Nephron progenitor cell (in vitro differentiated cells): ENCODE measurements around the gene TMSB10.
A peak's percentile ranks its signal among the peaks of the same experiment; 100 is the strongest.
"Not testable (repeated sequence)": the region's sequence is repeated elsewhere in the genome, so short reads cannot be mapped to it uniquely, and the experiment has no call there.

Experiments
- DNase-seq: peaks from one replicate; pipeline ENCODE4 v3.0.0; 2021
- H3K27ac Mint-ChIP-seq: 2 replicates; pipeline ENCODE4 v1.8.0; 2021; ENCODE audit warnings: mild to moderate bottlenecking, moderate library complexity, mixed read lengths
- H3K27me3 Mint-ChIP-seq: 2 replicates; pipeline ENCODE4 v1.8.0; 2021; ENCODE audit warnings: mild to moderate bottlenecking, low read depth, mixed read lengths; ENCODE audit not compliant: poor library complexity
- H3K36me3 Mint-ChIP-seq: 2 replicates; pipeline ENCODE4 v1.8.0; 2021; ENCODE audit warnings: low read depth, mixed read lengths
- H3K4me1 Mint-ChIP-seq: 2 replicates; pipeline ENCODE4 v1.8.0; 2021; ENCODE audit warnings: mixed read lengths
- H3K4me3 Mint-ChIP-seq: 2 replicates; pipeline ENCODE4 v1.8.0; 2021; ENCODE audit warnings: mild to moderate bottlenecking, moderate library complexity, mixed read lengths
- H3K9me3 Mint-ChIP-seq: 2 replicates; pipeline ENCODE4 v1.8.0; 2021; ENCODE audit warnings: mild to moderate bottlenecking, moderate library complexity, mixed read lengths
- TF ChIP-seq, protein P1 (sequence below): fragments of 200-600 bp; sonication (generic); IDR thresholded peaks from 2 replicates; pipeline ENCODE4 v1.5.0; 2021; ENCODE audit warnings: antibody characterized with exemption

TMSB10 gene

DNA sequence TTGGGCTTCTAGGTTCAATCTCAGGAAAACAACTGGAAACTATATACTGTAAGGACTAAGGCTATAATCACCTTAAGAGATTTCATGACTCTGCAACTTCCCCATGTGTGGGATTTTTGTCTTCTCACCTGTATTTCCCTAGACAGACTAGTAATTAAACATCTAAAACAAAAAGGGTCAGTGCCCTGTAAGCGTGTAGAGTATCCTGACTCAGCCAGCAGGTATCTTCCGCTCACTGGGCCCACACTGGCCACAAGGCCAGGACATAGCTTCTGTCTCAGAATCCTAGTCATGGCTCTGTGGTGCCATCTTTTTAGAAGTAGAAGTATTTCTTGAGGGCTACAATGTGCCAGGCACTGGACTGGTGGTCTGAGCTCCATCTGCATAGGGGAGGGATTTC, 36.7 kb downstream of the TMSB10 start:
- Mint-ChIP-seq H3K27ac (no peak overlapping the region), H3K36me3 (no peaks in the 10 kb centered on the region), H3K27me3 (no peaks in the 10 kb centered on the region), H3K4me1 (peaks cover 5% of the 10 kb centered on the region), H3K9me3 (no peaks in the 10 kb centered on the region), H3K4me3 (no peak overlapping the region)
- no peak for DNase-seq
- TF ChIP-seq, protein P1, sequence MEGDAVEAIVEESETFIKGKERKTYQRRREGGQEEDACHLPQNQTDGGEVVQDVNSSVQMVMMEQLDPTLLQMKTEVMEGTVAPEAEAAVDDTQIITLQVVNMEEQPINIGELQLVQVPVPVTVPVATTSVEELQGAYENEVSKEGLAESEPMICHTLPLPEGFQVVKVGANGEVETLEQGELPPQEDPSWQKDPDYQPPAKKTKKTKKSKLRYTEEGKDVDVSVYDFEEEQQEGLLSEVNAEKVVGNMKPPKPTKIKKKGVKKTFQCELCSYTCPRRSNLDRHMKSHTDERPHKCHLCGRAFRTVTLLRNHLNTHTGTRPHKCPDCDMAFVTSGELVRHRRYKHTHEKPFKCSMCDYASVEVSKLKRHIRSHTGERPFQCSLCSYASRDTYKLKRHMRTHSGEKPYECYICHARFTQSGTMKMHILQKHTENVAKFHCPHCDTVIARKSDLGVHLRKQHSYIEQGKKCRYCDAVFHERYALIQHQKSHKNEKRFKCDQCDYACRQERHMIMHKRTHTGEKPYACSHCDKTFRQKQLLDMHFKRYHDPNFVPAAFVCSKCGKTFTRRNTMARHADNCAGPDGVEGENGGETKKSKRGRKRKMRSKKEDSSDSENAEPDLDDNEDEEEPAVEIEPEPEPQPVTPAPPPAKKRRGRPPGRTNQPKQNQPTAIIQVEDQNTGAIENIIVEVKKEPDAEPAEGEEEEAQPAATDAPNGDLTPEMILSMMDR = no peak

DNA sequence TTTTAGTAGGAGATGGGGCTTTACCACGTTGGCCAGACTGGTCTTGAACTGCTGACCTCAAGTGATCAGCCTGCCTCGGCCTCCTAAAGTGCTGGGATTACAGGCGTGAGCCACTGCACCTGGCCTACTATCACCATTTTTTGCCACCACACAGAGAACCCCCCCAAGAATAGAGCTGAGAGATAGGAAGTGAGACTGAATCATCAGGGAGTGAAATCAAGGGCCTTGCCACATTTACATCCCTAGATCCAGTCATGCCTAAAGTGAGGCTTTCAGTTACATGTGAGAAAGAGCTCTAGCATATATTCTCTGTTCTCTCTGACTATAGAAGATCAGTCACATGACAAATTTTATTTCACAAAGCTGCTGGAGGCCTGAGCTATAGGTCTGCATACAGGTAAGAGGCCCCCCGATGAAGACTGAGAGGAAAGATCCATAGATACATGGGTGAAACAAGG, 37.5 kb downstream of the TMSB10 start:
- H3K4me3 Mint-ChIP-seq = no peak overlapping the region
- no peak overlapping the region for H3K27ac Mint-ChIP-seq
- H3K4me1 Mint-ChIP-seq = peaks cover 5% of the 10 kb centered on the region
- no peaks in the 10 kb centered on the region for H3K36me3 Mint-ChIP-seq
- DNase-seq = no peak
- no peaks in the 10 kb centered on the region for H3K27me3 Mint-ChIP-seq
- TF ChIP-seq, protein P1 = no peak
- H3K9me3 Mint-ChIP-seq = no peaks in the 10 kb centered on the region

DNA sequence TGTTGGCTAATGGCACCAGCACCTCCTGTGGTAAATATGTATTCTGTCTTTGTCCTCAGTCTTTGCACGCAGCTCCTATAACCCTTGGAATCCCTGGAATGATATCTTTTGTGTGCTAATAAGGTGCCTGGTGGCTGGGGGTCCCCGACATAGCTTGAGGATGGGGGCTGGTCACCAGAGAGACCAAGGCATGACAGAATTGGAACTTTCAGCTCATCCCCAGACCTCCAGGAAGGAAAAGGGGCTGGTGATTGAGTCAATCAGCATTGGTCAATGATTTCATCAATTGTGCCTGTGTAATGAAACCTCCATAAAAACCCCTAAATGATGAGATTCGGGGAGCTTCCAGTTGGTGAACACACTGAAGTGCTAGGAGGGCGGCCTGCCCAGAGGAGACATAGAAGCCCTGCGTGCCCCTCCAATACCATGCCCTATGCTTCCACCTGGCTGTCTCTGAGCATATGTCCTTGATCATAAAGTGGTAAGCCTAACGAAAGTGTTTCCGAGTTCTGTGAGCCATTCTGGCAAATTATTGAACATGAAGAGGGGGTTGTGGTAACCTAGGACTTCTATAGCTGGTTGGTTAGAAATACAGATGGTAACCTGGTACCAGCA, 38.9 kb downstream of the TMSB10 start:
- no peaks in the 10 kb centered on the region for H3K27me3 Mint-ChIP-seq
- no peaks in the 10 kb centered on the region for H3K36me3 Mint-ChIP-seq
- H3K4me1 Mint-ChIP-seq = peaks cover 5% of the 10 kb centered on the region
- H3K27ac Mint-ChIP-seq = peak overlapping the region; percentile 51
- TF ChIP-seq, protein P1 = no peak
- no peaks in the 10 kb centered on the region for H3K9me3 Mint-ChIP-seq
- H3K4me3 Mint-ChIP-seq = no peak overlapping the region
- no peak for DNase-seq

DNA sequence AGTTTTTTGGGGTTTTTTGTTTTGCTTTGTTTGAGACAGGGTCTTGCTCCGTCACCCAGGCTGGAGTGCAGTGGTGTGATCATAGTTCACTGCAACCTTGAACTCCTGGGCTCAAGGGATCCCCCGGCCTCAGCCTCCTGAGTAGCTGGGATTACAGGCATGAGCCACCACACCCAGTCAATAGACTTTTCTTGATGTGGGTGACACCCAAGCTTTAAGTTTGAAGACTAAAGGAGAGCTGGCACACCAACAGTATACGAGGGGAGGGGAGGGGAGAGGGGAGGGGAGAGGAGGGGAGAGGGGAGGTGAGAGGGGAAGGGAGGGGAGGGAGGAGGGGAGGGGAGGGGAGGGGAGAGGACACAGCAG, 40.4 kb downstream of the TMSB10 start:
- not testable (repeated sequence) for H3K27ac Mint-ChIP-seq, H3K4me3 Mint-ChIP-seq

DNA sequence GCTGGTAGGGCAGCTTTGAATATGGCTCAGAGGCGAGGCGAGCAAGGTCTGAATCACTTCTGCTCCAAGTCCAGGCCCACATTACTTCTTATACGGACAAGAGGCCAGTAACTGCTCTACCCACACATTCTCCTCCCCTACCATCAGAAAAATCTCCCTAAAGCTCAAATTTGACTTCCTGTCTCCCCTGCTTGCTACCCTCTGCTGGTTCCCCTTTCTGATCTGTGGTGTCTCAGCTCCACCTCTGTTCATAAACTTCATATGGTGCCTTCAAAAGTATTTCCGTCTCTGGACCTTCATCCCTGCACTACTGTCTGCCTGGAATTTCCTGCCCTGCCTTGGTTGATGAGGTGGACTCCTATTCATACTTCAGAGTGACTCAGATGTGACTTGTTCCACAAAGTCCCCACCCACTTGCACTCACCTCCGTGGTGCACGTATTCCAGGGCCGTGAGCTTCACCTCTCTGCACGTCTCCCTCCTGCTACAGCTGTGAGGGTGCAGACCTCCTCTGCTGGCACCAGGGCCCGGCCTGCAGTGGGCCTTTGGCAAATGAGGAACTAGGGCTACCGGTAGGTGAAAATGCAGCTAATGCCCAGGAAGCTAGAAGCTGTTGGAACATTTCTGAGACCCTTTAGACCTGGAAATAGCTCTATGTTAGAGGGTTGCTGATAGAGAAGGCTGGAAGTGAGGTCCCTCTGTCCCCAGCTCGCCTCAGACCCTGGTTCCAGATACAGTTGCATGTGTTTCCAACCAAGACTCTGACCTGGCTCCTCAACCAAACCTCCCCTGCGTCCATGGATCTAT, 41.0 kb downstream of the TMSB10 start:
- TF ChIP-seq, protein P1 = no peak
- H3K9me3 Mint-ChIP-seq = no peaks in the 10 kb centered on the region
- no peak overlapping the region for H3K4me3 Mint-ChIP-seq
- no peaks in the 10 kb centered on the region for H3K4me1 Mint-ChIP-seq
- DNase-seq = no peak
- H3K27ac Mint-ChIP-seq = peak overlapping the region; percentile 83
- H3K36me3 Mint-ChIP-seq = no peaks in the 10 kb centered on the region
- H3K27me3 Mint-ChIP-seq = peaks cover 7% of the 10 kb centered on the region

More for the DNA sequence above, 40.4 kb downstream of the TMSB10 start:
- H3K4me1 Mint-ChIP-seq, H3K27me3 Mint-ChIP-seq, H3K36me3 Mint-ChIP-seq, H3K9me3 Mint-ChIP-seq, DNase-seq: not testable (repeated sequence)

DNA sequence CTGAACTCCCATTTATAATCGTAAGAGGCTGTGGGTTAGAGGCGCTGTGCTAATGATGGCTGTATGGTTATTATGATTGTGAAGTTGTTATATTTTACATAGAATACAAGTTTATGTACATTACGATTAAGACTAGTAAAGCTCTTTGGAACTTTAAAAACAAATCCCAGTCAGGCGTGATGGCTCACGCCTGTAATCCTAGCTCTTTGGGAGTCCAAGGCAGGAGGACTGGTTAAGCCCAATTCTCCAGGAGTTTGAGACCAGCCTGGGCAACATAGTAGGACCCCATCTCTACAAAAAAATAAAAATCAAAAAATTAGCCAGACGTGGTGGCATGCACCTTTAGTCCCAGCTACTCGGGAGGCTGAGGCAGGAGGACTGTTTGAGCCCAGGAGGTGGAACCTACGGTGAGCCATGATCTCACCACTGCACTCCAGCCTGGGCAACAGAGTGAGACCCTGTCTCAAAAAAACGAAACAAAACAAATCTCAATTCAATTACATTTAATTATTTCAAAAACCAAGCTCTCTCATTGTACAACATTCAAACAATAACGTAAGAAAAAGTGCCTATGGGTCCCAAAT, 41.6 kb downstream of the TMSB10 start:
- DNase-seq = no peak
- H3K27ac Mint-ChIP-seq = peak overlapping the region; percentile 83

More for the DNA sequence above, 41.6 kb downstream of the TMSB10 start:
- no peaks in the 10 kb centered on the region for H3K36me3 Mint-ChIP-seq
- peaks cover 7% of the 10 kb centered on the region for H3K27me3 Mint-ChIP-seq
- H3K4me1 Mint-ChIP-seq = no peaks in the 10 kb centered on the region
- H3K9me3 Mint-ChIP-seq = no peaks in the 10 kb centered on the region
- no peak overlapping the region for H3K4me3 Mint-ChIP-seq
- TF ChIP-seq, protein P1 = no peak
